ENCODE measurements around the gene TMEM178A.

DNA sequence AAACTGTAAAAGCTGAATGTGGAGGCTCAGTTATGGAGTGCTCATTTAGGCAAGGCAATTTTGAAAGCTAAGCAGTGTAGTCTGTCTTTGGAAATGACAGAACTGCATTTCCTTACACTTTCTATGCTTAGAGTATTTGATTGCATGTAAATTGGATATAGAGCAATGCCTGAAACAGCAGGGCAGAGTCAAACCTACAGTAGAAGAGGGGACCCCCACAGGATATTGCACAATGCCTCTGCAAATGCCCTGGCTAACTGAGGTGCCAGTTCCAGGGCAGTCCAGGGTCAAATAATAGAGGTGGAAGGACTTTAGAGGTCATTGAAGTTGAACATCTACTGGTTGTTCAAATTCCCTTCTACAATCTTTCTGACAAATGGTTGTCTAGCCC, 2.2 kb downstream of the TMEM178A start:
- TF ChIP-seq, protein P1, sequence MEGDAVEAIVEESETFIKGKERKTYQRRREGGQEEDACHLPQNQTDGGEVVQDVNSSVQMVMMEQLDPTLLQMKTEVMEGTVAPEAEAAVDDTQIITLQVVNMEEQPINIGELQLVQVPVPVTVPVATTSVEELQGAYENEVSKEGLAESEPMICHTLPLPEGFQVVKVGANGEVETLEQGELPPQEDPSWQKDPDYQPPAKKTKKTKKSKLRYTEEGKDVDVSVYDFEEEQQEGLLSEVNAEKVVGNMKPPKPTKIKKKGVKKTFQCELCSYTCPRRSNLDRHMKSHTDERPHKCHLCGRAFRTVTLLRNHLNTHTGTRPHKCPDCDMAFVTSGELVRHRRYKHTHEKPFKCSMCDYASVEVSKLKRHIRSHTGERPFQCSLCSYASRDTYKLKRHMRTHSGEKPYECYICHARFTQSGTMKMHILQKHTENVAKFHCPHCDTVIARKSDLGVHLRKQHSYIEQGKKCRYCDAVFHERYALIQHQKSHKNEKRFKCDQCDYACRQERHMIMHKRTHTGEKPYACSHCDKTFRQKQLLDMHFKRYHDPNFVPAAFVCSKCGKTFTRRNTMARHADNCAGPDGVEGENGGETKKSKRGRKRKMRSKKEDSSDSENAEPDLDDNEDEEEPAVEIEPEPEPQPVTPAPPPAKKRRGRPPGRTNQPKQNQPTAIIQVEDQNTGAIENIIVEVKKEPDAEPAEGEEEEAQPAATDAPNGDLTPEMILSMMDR (IDR thresholded peaks at IDR 0.05) = no peak
- no peak for TF ChIP-seq POLR2A (IDR thresholded peaks at IDR 0.05)

Data from lower leg skin (tissue), 3 donors.